GM23338 (cell line): Measurements from ENCODE around the gene SMAD9. TPM values are rescaled to one million over a fixed set of nuclear protein-coding genes. Genes with fewer than 3 reads are reported as not detected.

ENCODE experiments used
- ATAC-seq: fragments of 200-7000 bp; cut with Tn5 transposase; 3 replicates; pipeline ENCODE4 v1.9.1; 2020
- DNase-seq: peaks from one replicate; pipeline ENCODE4 v3.0.0-alpha.2; 2015; ENCODE audit warnings: low spot score
- H2AFZ ChIP-seq: fragments of 200-600 bp; sonication (generic); 2 replicates; pipeline ENCODE4 v1.8.0; 2016; ENCODE audit warnings: antibody characterized with exemption, mild to moderate bottlenecking, moderate library complexity
- H3F3A ChIP-seq: fragments of 200-600 bp; sonication (generic); replicated peaks from 2 replicates; pipeline ENCODE4 v1.8.0; 2017; ENCODE audit warnings: antibody characterized with exemption, mixed run types, low read depth
- H3K27ac ChIP-seq: fragments of 200-600 bp; sonication (generic); 2 replicates; pipeline ENCODE4 v1.6.1; 2016; ENCODE audit warnings: low read depth
- H3K27me3 ChIP-seq: fragments of 200-600 bp; sonication (generic); 2 replicates; pipeline ENCODE4 v1.8.0; 2016; ENCODE audit warnings: mild to moderate bottlenecking, mixed run types, moderate library complexity; ENCODE audit not compliant: insufficient read depth
- H3K36me3 ChIP-seq: fragments of 200-600 bp; sonication (generic); 2 replicates; pipeline ENCODE4 v1.8.0; 2016; ENCODE audit warnings: mild to moderate bottlenecking; ENCODE audit not compliant: insufficient read depth
- H3K4me1 ChIP-seq: fragments of 200-600 bp; sonication (generic); 2 replicates; pipeline ENCODE4 v1.8.0; 2016; ENCODE audit warnings: mild to moderate bottlenecking, moderate library complexity; ENCODE audit not compliant: insufficient read depth
- H3K4me2 ChIP-seq: fragments of 200-600 bp; sonication (generic); 2 replicates; pipeline ENCODE4 v1.7.1; 2017; ENCODE audit warnings: mixed run types
- H3K4me3 ChIP-seq: fragments of 200-600 bp; sonication (generic); 2 replicates; pipeline ENCODE4 v1.6.1; 2016; ENCODE audit warnings: mixed run types
- H3K79me2 ChIP-seq: fragments of 200-600 bp; sonication (generic); replicated peaks from 2 replicates; pipeline ENCODE4 v1.8.0; 2017; ENCODE audit warnings: mild to moderate bottlenecking; ENCODE audit not compliant: insufficient read depth
- H3K9me2 ChIP-seq: fragments of 200-600 bp; sonication (generic); 2 replicates; pipeline ENCODE4 v1.8.0; 2017; ENCODE audit not compliant: insufficient read depth
- H4K20me1 ChIP-seq: fragments of 200-600 bp; sonication (generic); replicated peaks from 2 replicates; pipeline ENCODE4 v1.8.0; 2017; ENCODE audit warnings: mild to moderate bottlenecking; ENCODE audit not compliant: insufficient read depth
- H3K27ac Mint-ChIP-seq: 2 replicates; pipeline ENCODE4 v1.8.0; 2020; ENCODE audit warnings: inconsistent platforms, mild to moderate bottlenecking, moderate library complexity, mixed read lengths
- H3K27me3 Mint-ChIP-seq: 3 replicates; pipeline ENCODE4 v1.8.0; 2022; ENCODE audit warnings: low read depth, mild to moderate bottlenecking, moderate library complexity, mixed read lengths, inconsistent platforms; ENCODE audit not compliant: insufficient read depth, poor library complexity
- H3K36me3 Mint-ChIP-seq: 3 replicates; pipeline ENCODE4 v1.8.0; 2021; ENCODE audit warnings: low read depth, mild to moderate bottlenecking, inconsistent platforms, moderate library complexity, mixed read lengths
- H3K4me1 Mint-ChIP-seq: 3 replicates; pipeline ENCODE4 v1.8.0; 2020; ENCODE audit warnings: mild to moderate bottlenecking, inconsistent platforms, mixed read lengths
- H3K4me3 Mint-ChIP-seq: 3 replicates; pipeline ENCODE4 v1.8.0; 2021; ENCODE audit warnings: moderate library complexity, mild to moderate bottlenecking, inconsistent platforms, mixed read lengths
- H3K9me3 Mint-ChIP-seq: 3 replicates; pipeline ENCODE4 v1.8.0; 2020; ENCODE audit warnings: moderate library complexity, mild to moderate bottlenecking, inconsistent platforms, mixed read lengths
- CREB1 ChIP-seq: fragments of 250-450 bp; sonication (Bioruptor Pico); IDR thresholded peaks from 2 replicates; pipeline ENCODE4 v1.5.0; 2020; ENCODE audit warnings: low read depth, mild to moderate bottlenecking, moderate library complexity
- EZH2 ChIP-seq: fragments of 200-600 bp; sonication (generic); IDR thresholded peaks from one replicate; pipeline ENCODE4 v1.8.0; 2017; ENCODE audit warnings: antibody characterized with exemption, mild to moderate bottlenecking, low read depth; ENCODE audit not compliant: unreplicated experiment
- JUNB ChIP-seq: IDR thresholded peaks from one replicate; pipeline ENCODE4 v1.6.1; 2016; ENCODE audit warnings: antibody characterized with exemption; ENCODE audit not compliant: unreplicated experiment
- POLR2AphosphoS5 ChIP-seq: IDR thresholded peaks from 2 replicates; pipeline ENCODE4 v1.6.1; 2016; ENCODE audit warnings: antibody characterized with exemption, low read depth
- REST ChIP-seq: IDR thresholded peaks from one replicate; pipeline ENCODE4 v1.6.1; 2018; ENCODE audit warnings: antibody characterized with exemption; ENCODE audit not compliant: unreplicated experiment
- STAT1 ChIP-seq: IDR thresholded peaks from one replicate; pipeline ENCODE4 v1.6.1; 2016; ENCODE audit warnings: antibody characterized with exemption; ENCODE audit not compliant: unreplicated experiment
- ZNF331 ChIP-seq: fragments of 250-450 bp; sonication (Bioruptor Pico); IDR thresholded peaks from 2 replicates; pipeline ENCODE4 v1.5.0; 2020; ENCODE audit warnings: low read depth, mild to moderate bottlenecking, moderate library complexity
- ZNF462 ChIP-seq: fragments of 250-450 bp; sonication (Bioruptor Pico); IDR thresholded peaks from 2 replicates; pipeline ENCODE4 v1.5.0; 2020; ENCODE audit warnings: mild to moderate bottlenecking, moderate library complexity
- polyA plus RNA-seq: library from polyadenylated mRNA; unstranded; fragments of >200 nt; fragmentation: Nextera tagmentation; extraction: Ambion mirVana; gene quantifications from 2 replicates; pipeline ENCODE4 v1.2.1, GENCODE V29; 2016
- total RNA-seq: library from RNA; depleted of rRNA; stranded (reverse); fragments of >200 nt; shearing (Covaris generic); gene quantifications from 2 replicates; pipeline ENCODE4 v1.2.3, GENCODE V29; 2014
- TF ChIP-seq, protein P1 (sequence below): IDR thresholded peaks from 2 replicates; pipeline ENCODE4 v1.6.1; 2016; ENCODE audit warnings: antibody characterized with exemption

SMAD9 gene
- total and polyA plus RNA-seq, 2 experiments from 2014 or later = 0.95 to 1.3 TPM

- Mint-ChIP-seq H3K27ac (no peak overlapping the region), H3K4me3 (no peak overlapping the region), H3K27me3 (peaks cover 6% of the 10 kb centered on the region), H3K4me1 (no peaks in the 10 kb centered on the region), H3K9me3 (no peaks in the 10 kb centered on the region), H3K36me3 (no peaks in the 10 kb centered on the region)
- Histone ChIP-seq H3K4me3 (no peak overlapping the region), H3K4me2 (no peak overlapping the region), H3F3A (no peaks in the 10 kb centered on the region), H3K27ac (no peak overlapping the region), H3K9me2 (no peaks in the 10 kb centered on the region), H4K20me1 (no peaks in the 10 kb centered on the region), H2AFZ (no peak overlapping the region), H3K79me2 (no peaks in the 10 kb centered on the region), H3K36me3 (no peaks in the 10 kb centered on the region), H3K4me1 (no peaks in the 10 kb centered on the region), H3K27me3 (peaks cover 15% of the 10 kb centered on the region)
- TF ChIP-seq STAT1 (no peak), POLR2AphosphoS5 (no peak), ZNF331 (CRISPR knock-in tag) (no peak), REST (no peak), EZH2 (no peak)
- ATAC-seq (no peak), DNase-seq (no peak)
These were observed 7.1 kb downstream of the SMAD9 start for GRCh38 chr13:36912973-36913372.

GRCh38 chr13:36912369-36912768, 7.7 kb downstream of the SMAD9 start:
- no peak overlapping the region for H2AFZ ChIP-seq
- H3K27me3 ChIP-seq = peaks cover 9% of the 10 kb centered on the region
- H3K4me2 ChIP-seq = no peak overlapping the region
- TF ChIP-seq JUNB = no peak
- TF ChIP-seq, protein P1, sequence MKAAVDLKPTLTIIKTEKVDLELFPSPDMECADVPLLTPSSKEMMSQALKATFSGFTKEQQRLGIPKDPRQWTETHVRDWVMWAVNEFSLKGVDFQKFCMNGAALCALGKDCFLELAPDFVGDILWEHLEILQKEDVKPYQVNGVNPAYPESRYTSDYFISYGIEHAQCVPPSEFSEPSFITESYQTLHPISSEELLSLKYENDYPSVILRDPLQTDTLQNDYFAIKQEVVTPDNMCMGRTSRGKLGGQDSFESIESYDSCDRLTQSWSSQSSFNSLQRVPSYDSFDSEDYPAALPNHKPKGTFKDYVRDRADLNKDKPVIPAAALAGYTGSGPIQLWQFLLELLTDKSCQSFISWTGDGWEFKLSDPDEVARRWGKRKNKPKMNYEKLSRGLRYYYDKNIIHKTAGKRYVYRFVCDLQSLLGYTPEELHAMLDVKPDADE = no peak
- no peak for TF ChIP-seq CREB1 (CRISPR knock-in tag)
- TF ChIP-seq ZNF462 (CRISPR knock-in tag) = no peak

More at GRCh38 chr13:36912369-36912768, 7.7 kb downstream of the SMAD9 start:
- no peak for DNase-seq
- Histone ChIP-seq H3K27ac (no peak overlapping the region), H3K9me2 (no peaks in the 10 kb centered on the region), H3K36me3 (no peaks in the 10 kb centered on the region), H4K20me1 (no peaks in the 10 kb centered on the region), H3K4me3 (no peak overlapping the region), H3K79me2 (no peaks in the 10 kb centered on the region), H3F3A (no peaks in the 10 kb centered on the region), H3K4me1 (no peaks in the 10 kb centered on the region)
- Mint-ChIP-seq H3K36me3 (no peaks in the 10 kb centered on the region), H3K9me3 (no peaks in the 10 kb centered on the region), H3K4me1 (no peaks in the 10 kb centered on the region), H3K4me3 (no peak overlapping the region), H3K27ac (no peak overlapping the region), H3K27me3 (peaks cover 2% of the 10 kb centered on the region)
- no peak for ATAC-seq
